ENCODE measurements around the gene CAMK2A. TPM values are rescaled to one million over a fixed set of nuclear protein-coding genes. Genes with fewer than 3 reads are reported as not detected.
A peak's percentile ranks its signal among the peaks of the same experiment; 100 is the strongest.

The CAMK2A gene
- total and polyA plus RNA-seq, 5 donors: 8.0 to 18.4 (median 15.4) TPM

DNA sequence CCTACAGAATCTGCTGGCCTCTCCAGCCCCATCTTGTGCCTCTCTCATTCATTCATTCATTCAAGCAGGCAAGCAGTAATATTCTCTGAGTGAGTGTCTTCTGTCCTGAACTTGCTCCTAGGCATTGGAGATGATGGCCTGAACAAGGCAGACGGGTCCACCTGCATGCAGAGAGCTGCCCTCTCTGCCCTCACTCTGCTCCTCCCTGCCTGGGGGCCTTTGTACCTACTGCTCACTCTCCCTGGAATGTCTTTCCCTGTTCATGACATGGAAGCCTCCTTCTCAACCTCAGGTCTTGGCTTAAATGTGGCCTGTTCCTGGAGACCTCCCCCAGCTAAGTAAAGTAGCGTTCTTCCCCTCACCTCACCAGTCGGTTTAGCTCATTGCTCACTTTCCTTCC is 116.4 kb downstream of the CAMK2A start:
- Histone ChIP-seq H3K9me3 (ENCODE audit: control insufficient read depth, low read length) (no peaks in the 10 kb centered on the region), H3K4me3 (ENCODE audit: low read length) (no peak overlapping the region), H3K27me3 (ENCODE audit: control insufficient read depth, insufficient read depth) (no peaks in the 10 kb centered on the region), H3K4me1 (ENCODE audit: control insufficient read depth, insufficient read depth, low read length) (no peaks in the 10 kb centered on the region), H3K27ac (ENCODE audit: low read length) (no peak overlapping the region)
- intact Hi-C loops (cut with DNase I): no loop called here
- 87% methylated on average over 3 of the region's 3 CpGs for WGBS
- ATAC-seq: no peak
- DNase-seq: peak in 1 of 3 donors; percentile 1

DNA sequence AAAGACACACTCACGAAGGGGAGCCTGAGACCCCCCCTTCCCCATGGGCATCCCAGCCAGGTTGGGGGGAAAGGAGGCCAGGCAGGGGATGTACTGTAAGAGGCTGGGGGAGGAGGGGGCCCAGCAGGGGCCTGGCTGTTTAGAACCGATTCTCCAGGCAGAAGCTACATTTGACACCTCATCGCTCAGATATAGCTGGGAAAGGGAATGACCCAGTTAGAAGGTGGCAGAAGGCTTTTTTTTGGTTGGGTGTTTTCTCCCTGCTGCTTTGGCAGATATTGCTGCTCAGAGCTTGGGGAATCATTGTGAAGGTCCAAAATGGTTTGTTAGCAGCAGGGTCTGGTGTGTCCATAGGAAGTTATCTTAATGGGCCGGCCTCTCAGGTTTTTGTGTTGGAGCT is 117.0 kb downstream of the CAMK2A start:
- Histone ChIP-seq H3K9me3 (ENCODE audit: control insufficient read depth, low read length) (no peaks in the 10 kb centered on the region), H3K27ac (ENCODE audit: low read length) (no peak overlapping the region), H3K4me1 (ENCODE audit: control insufficient read depth, insufficient read depth, low read length) (no peaks in the 10 kb centered on the region), H3K27me3 (ENCODE audit: control insufficient read depth, insufficient read depth) (no peaks in the 10 kb centered on the region), H3K4me3 (ENCODE audit: low read length) (no peak overlapping the region)
- DNase-seq (no peak), ATAC-seq (no peak)
- intact Hi-C loops (cut with DNase I): no loop called here
- whole genome bisulfite sequencing: 72% methylated on average over 4 of the region's 4 CpGs

GRCh38 chr5:150172145-150172544 is 117.4 kb downstream of the CAMK2A start:
- DNase-seq (no peak), ATAC-seq (no peak)
- WGBS: 49% methylated on average over 1 of the region's 1 CpG
- no peaks in the 10 kb centered on the region for H3K27me3 ChIP-seq (ENCODE audit: control insufficient read depth, insufficient read depth)
- no peak overlapping the region for H3K4me3 ChIP-seq (ENCODE audit: low read length)
- no peak overlapping the region for H3K27ac ChIP-seq (ENCODE audit: low read length)
- intact Hi-C loops (cut with DNase I): no loop called here
- no peaks in the 10 kb centered on the region for H3K9me3 ChIP-seq (ENCODE audit: control insufficient read depth, low read length)
- H3K4me1 ChIP-seq (ENCODE audit: control insufficient read depth, insufficient read depth, low read length): no peaks in the 10 kb centered on the region

Other genes starting within 250 kb of the CAMK2A start
- gene CSF1R, start 203.2 kb downstream of the CAMK2A start, total RNA-seq: 10 to 100 TPM; 16.5 to 31.6 (median 24.8) TPM
- 4.5 TPM for gene CSF1R, start 203.2 kb downstream of the CAMK2A start, polyA plus RNA-seq
- gene PDGFRB, start 133.9 kb downstream of the CAMK2A start, total RNA-seq: 10 to 100 TPM; 42.7 to 68.0 (median 46.4) TPM
- gene PDGFRB, start 133.9 kb downstream of the CAMK2A start, polyA plus RNA-seq: 24.6 TPM
- gene CDX1, start 123.0 kb downstream of the CAMK2A start, total RNA-seq: under 1 TPM in 1 of 4 donors, not detected in 3; 0.23 TPM
- 0.09 TPM for gene CDX1, start 123.0 kb downstream of the CAMK2A start, polyA plus RNA-seq
- not detected for gene SLC6A7, start 99.7 kb downstream of the CAMK2A start, total RNA-seq
- gene SLC6A7, start 99.7 kb downstream of the CAMK2A start, polyA plus RNA-seq: not detected
- gene ARSI, start 13.1 kb upstream of the CAMK2A start, total RNA-seq: 1 to 10 TPM in 1 of 4 donors, under 1 TPM in 3; 0.49 to 1.1 (median 0.66) TPM
- 0.25 TPM for gene ARSI, start 13.1 kb upstream of the CAMK2A start, polyA plus RNA-seq
- 10 to 100 TPM; 14.3 to 22.7 (median 17.5) TPM for gene TCOF1, start 67.9 kb upstream of the CAMK2A start, total RNA-seq
- 11.9 TPM for gene TCOF1, start 67.9 kb upstream of the CAMK2A start, polyA plus RNA-seq
- 100 to 1,000 TPM; 222 to 331 (median 251) TPM for gene CD74, start 123.1 kb upstream of the CAMK2A start, total RNA-seq
- gene CD74, start 123.1 kb upstream of the CAMK2A start, polyA plus RNA-seq: 201 TPM
- gene RPS14, start 160.0 kb upstream of the CAMK2A start, total RNA-seq: 1,000 to 10,000 TPM; 1,254 to 1,552 (median 1,386) TPM
- 1,870 TPM for gene RPS14, start 160.0 kb upstream of the CAMK2A start, polyA plus RNA-seq
- gene NDST1, start 218.4 kb upstream of the CAMK2A start, total RNA-seq: 10 to 100 TPM; 53.1 to 67.8 (median 58.7) TPM
- gene NDST1, start 218.4 kb upstream of the CAMK2A start, polyA plus RNA-seq: 45.9 TPM

All from right cardiac atrium (tissue), 5 donors.